ENCODE results near the gene CHAF1B. TPM values are rescaled to one million over a fixed set of nuclear protein-coding genes. Genes with fewer than 3 reads are reported as not detected.

Gene CHAF1B
- total and polyA plus RNA-seq, 2 of the 8 experiments (the other 6 are each of a cell fraction or from before 2014, with no cell fraction given) = 11.8 to 23.1 TPM

DNA sequence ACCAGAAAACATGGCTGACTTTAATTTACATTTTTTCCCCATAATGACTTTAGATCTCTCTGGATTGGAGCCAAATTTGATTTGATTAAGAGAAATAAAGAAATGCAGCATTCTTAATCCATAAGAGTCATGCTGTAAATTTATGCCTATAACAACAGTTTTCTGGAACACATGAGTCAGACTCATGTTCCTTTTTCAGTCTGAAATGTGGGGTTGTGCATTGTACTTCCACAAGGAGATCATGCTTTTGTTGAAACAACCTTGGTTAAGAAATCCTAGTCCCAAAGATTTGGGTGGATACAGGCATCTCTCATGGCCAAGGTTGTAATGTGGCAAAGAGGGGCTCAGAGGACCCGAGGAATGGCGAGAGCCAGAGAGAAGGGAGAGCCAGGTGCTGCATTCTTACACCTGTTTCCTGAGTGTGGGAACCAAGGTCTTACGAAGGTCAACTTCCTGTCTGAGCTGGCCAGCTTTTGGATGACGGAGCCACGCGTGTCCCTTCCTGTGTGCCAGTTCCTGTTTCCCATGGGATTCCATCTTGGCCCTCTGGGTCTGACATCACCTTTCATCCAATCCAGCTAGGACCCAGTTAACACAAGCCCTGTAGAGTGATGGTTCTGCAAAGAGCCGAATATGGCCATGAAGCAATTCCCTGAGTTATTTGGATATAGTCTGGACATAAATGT, 71.7 kb downstream of the CHAF1B start (continued):
- no peak for TF ChIP-seq EP300 (IDR thresholded peaks at IDR 0.05; ENCODE audit: borderline replicate concordance in 1 of 2, low read depth in 2 of 2, low read length in 2 of 2)
- TF ChIP-seq SUZ12 (IDR thresholded peaks at IDR 0.05; ENCODE audit: low read length) = no peak

All from H1 (cell line).